Measurements from ENCODE around the gene DCUN1D2. TPM values are rescaled to one million over a fixed set of nuclear protein-coding genes. Genes with fewer than 3 reads are reported as not detected.

Gene DCUN1D2
- total and polyA plus RNA-seq, 10 of the 15 experiments (the other 5 are each of a cell fraction or from before 2014, with no cell fraction given) = 2.5 to 23.6 (median 9.3) TPM

GRCh38 chr13:113441661-113442060 lies 48.9 kb downstream of the DCUN1D2 start (continued):
- TF ChIP-seq CEBPZ (IDR thresholded peaks at IDR 0.05; ENCODE audit: low read depth, low read length) = no peak
- TF ChIP-seq NR2C2 (IDR thresholded peaks at IDR 0.05; ENCODE audit: borderline replicate concordance, control insufficient read depth, insufficient read length, low read depth) = no peak
- TF ChIP-seq MEF2B (IDR thresholded peaks at IDR 0.05; ENCODE audit: partially characterized antibody, poor library complexity, severe bottlenecking) = no peak
- TF ChIP-seq CREB1 (IDR thresholded peaks at IDR 0.05; ENCODE audit: low read depth) = no peak
- TF ChIP-seq FOXM1 (IDR thresholded peaks at IDR 0.05; ENCODE audit: low read depth, low read length) = no peak
- TF ChIP-seq CHD1 (IDR thresholded peaks at IDR 0.05; ENCODE audit: low read depth, low read length) = no peak
- TF ChIP-seq JUND (IDR thresholded peaks at IDR 0.05; ENCODE audit: low read depth, low read length) = no peak
- TF ChIP-seq E2F4 (IDR thresholded peaks at IDR 0.05; ENCODE audit: low read depth, low read length) = no peak

- ChIA-PET SMC1A (ENCODE audit: uncharacterized antibody, unreplicated experiment) (no interaction called here), RAD21 (ENCODE audit: unreplicated experiment) (no interaction called here), CTCF (no interaction called here), POLR2A (no interaction called here)
- Histone ChIP-seq H3K4me2 (ENCODE audit: control insufficient read depth, insufficient read depth) (no peak overlapping the region), H3K4me1 (ENCODE audit: control insufficient read depth, insufficient read depth, low read length) (no peaks in the 10 kb centered on the region), H3K27me3 (replicated peaks in 1 of 2; ENCODE audit: control insufficient read depth in 2 of 2, insufficient read depth in 2 of 2, low read length in 1 of 2) (no peaks in the 10 kb centered on the region), H3K4me3 (no peak overlapping the region), H4K20me1 (ENCODE audit: control insufficient read depth, insufficient read depth) (no peaks in the 10 kb centered on the region), H2AFZ (ENCODE audit: control insufficient read depth, low read depth, low read length) (no peak overlapping the region), H3K27ac (ENCODE audit: control insufficient read depth, insufficient read depth) (no peak overlapping the region), H3K9me3 (replicated peaks; ENCODE audit: control insufficient read depth, insufficient read depth, low read length) (no peaks in the 10 kb centered on the region), H3K79me2 (ENCODE audit: control insufficient read depth, insufficient read depth, low read length) (no peaks in the 10 kb centered on the region), H3K9ac (ENCODE audit: control insufficient read depth, insufficient read depth, low read length) (no peak overlapping the region), H3K36me3 (ENCODE audit: control insufficient read depth in 2 of 2, insufficient read depth in 2 of 2, low read length in 1 of 2) (no peaks in the 10 kb centered on the region)
- no peak for FAIRE-seq
- in situ Hi-C loops (cut with MboI) (no loop called here), intact Hi-C loops (cut with micrococcal nuclease; ENCODE audit: unreplicated experiment) (no loop called here)
- no peak for ATAC-seq
- no peak for DNase-seq (ENCODE audit: low read depth, low spot score)
- 88% methylated on average over 17 of the region's 17 CpGs for WGBS (ENCODE audit: insufficient coverage, insufficient replicate concordance, low lambda C conversion rate, missing lambda C conversion rate)
- BruUV-seq (replicated peaks) = no TSS peak
- no peak for TF ChIP-seq LARP7 (IDR thresholded peaks at IDR 0.05)
- no peak for TF ChIP-seq WRNIP1 (IDR thresholded peaks at IDR 0.05; ENCODE audit: borderline replicate concordance, low read depth, low read length)
- TF ChIP-seq PAX5 (IDR thresholded peaks at IDR 0.05; ENCODE audit: borderline replicate concordance, low read depth, low read length) = no peak
- TF ChIP-seq ZZZ3 (IDR thresholded peaks at IDR 0.05; ENCODE audit: control insufficient read depth, insufficient read length, low read depth) = no peak
- TF ChIP-seq ATF3 (IDR thresholded peaks at IDR 0.05; ENCODE audit: borderline replicate concordance, extremely low read depth, low read depth, low read length) = no peak
- no peak for TF ChIP-seq USF2 (IDR thresholded peaks at IDR 0.05; ENCODE audit: borderline replicate concordance, low read depth, low read length)
- no peak for TF ChIP-seq YBX1 (IDR thresholded peaks at IDR 0.05)
- TF ChIP-seq CREB1 (IDR thresholded peaks at IDR 0.05; ENCODE audit: low read depth) = no peak
Measured at GRCh38 chr13:113437408-113438010, 53.0 kb downstream of the DCUN1D2 start.
